Heart left ventricle (tissue), 16 donors: Measurements from ENCODE around the gene ZBTB7C. TPM values are rescaled to one million over a fixed set of nuclear protein-coding genes. Genes with fewer than 3 reads are reported as not detected.

ENCODE experiments used
- ATAC-seq, 4 donors: fragments of 200-7000 bp; cut with Tn5 transposase; one replicate each; pipeline ENCODE4 v1.9.1; 2020 to 2022; ENCODE audit warnings: moderate library complexity in 4 of 4, mild to moderate bottlenecking in 3 of 4, moderate number of reproducible peaks in 1 of 4
- DNase-seq, 5 donors: peaks; one replicate each; pipeline ENCODE4 v3.0.0-alpha.2; 2020
- H3K27ac ChIP-seq, 12 donors: fragments of 200-600 bp; sonication (generic) in 4 of 12; one replicate each; pipeline versions ENCODE4 v1.5.0 to v1.8.0; 2016 to 2022; ENCODE audit warnings: mild to moderate bottlenecking in 2 of 12
- H3K27me3 ChIP-seq, 9 donors: fragments of 200-600 bp; sonication (generic) in 2 of 9; one replicate each; pipeline versions ENCODE4 v1.5.1 to v1.8.0; 2016 to 2022; ENCODE audit warnings: mild to moderate bottlenecking in 3 of 9
- H3K36me3 ChIP-seq, 9 donors: fragments of 200-600 bp; sonication (generic) in 2 of 9; one replicate each; pipeline versions ENCODE4 v1.5.0 to v1.8.0; 2018 to 2022; ENCODE audit warnings: mild to moderate bottlenecking in 2 of 9
- H3K4me1 ChIP-seq, 12 donors: fragments of 200-600 bp; sonication (generic) in 4 of 12; one replicate each; pipeline versions ENCODE4 v1.5.0 to v1.8.0; 2016 to 2022; ENCODE audit warnings: mild to moderate bottlenecking in 3 of 12
- H3K4me3 ChIP-seq, 12 donors: fragments of 200-600 bp; sonication (generic) in 4 of 12; one replicate each; pipeline versions ENCODE4 v1.5.0 to v1.8.0; 2017 to 2022; ENCODE audit warnings: mild to moderate bottlenecking in 9 of 12, moderate library complexity in 4 of 12
- H3K9me3 ChIP-seq, 12 donors: fragments of 200-600 bp; sonication (generic) in 4 of 12; one replicate each; pipeline versions ENCODE4 v1.5.0 to v1.8.0; 2016 to 2022; ENCODE audit warnings: mild to moderate bottlenecking in 1 of 12
- CTCF ChIP-seq, 12 donors: fragments of 200-600 bp; sonication (generic) in 4 of 12; IDR thresholded peaks; one replicate each; pipeline versions ENCODE4 v1.5.0 to v1.8.0; 2018 to 2022; ENCODE audit warnings: antibody characterized with exemption in 12 of 12, mild to moderate bottlenecking in 5 of 12
- POLR2A ChIP-seq, 2 donors: fragments of 450-650 bp; IDR thresholded peaks; one replicate each; pipeline ENCODE4 v1.6.1; 2017; ENCODE audit warnings: antibody characterized with exemption in 2 of 2, mild to moderate bottlenecking in 2 of 2, moderate library complexity in 2 of 2
- WGBS, 4 donors: extraction: QIAGEN DNeasy Blood & Tissue Kit in 2 of 4; methylation state at CpG; one replicate each; pipeline versions ENCODE4 v1.1.5 to v1.1.7; 2013 to 2018; 5-methylcytosine and 5-hydroxymethylcytosine counted together
- intact Hi-C, 10 donors: fragments of 100-400 bp; cut with DNase I; formaldehyde crosslinking; loops; one replicate each; pipeline versions ENCODE4 v1.11.1 to v1.14.2; 2022
- polyA plus RNA-seq, 2 donors: library from polyadenylated mRNA; stranded (reverse); fragments of 200-250 nt; gene quantifications; one replicate each; pipeline ENCODE4 v1.2.3, GENCODE V29; 2013
- total RNA-seq, 9 donors: library from RNA; depleted of rRNA in 2 of 9; stranded (reverse); fragments of >200 nt in 2 of 9; fragmentation: NEBNext Ultra II Directional in 3 of 9; extraction: Animal tissue kit (Norgen Biotek cat#: 25700) in 3 of 9; gene quantifications; one replicate each; pipeline versions ENCODE4 v1.1.0 to v1.2.4, GENCODE V29; 2016 to 2023
- donor health status: ischemic (EF 13 %, LVEDD 7.1; RV severe dilation, severe dysfunction).
- donor health status: healthy with polysubstance abuse.
- donor health status: DM: no; HTN: yes; CAD: no.
- donor health status: DM: no; HTN: no; CAD: no.
- donor health status: ischemic (EF 25% LVEDD 6.9; RV normal size, moderate dysfunction).
- donor health status: ischemic (EF 25% LVEDD 5.7; RV mildly dilated, moderate dysfunction).
- donor health status: healthy.
- donor health status: DM: yes; HTN: yes; CAD: no.
- donor health status: ischemic (EF 35%, LVEDD 5.7; RV mildly dilated, moderate dysfunction).
- donor health status: nonischemic (EF 11% LVEDD 7.7; RV severe dilation, severe dysfunction).
- donor health status: DM: yes; HTN: yes; CAD: no.
- donor health status: PGD.
- donor health status: ischemic (EF 29% LVEDD 5.4; RV normal size, mild dysfunction).
- donor health status: nonischemic (EF 23%, LVEDD 6.1; RV moderate dilation, normal function).

ZBTB7C gene
- total and polyA plus RNA-seq, 11 donors = 0.68 to 7.5 (median 2.3) TPM

GRCh38 chr18:48186861-48187260 is 222.3 kb downstream of the ZBTB7C start:
- 90 to 93% (median 92%) methylated on average over 6 of the region's 6 CpGs for WGBS, 4 donors
- H3K9me3 ChIP-seq = no peaks in the 10 kb centered on the region
- intact Hi-C loops = loop anchor here in 1 of 10 donors (10.0 kb wide), 1 partner anchor 152 kb away; no protein-coding TSS in a partner anchor
- TF ChIP-seq CTCF (IDR thresholded peaks at IDR 0.05) (no peak), POLR2A (IDR thresholded peaks at IDR 0.05) (no peak)
- peaks cover 0 to 13% (median 0%) of the 10 kb centered on the region in 12 donors for H3K4me1 ChIP-seq
- no peak overlapping the region for H3K4me3 ChIP-seq
- ATAC-seq (no peak), DNase-seq (no peak)
- H3K36me3 ChIP-seq = no peaks in the 10 kb centered on the region
- no peaks in the 10 kb centered on the region for H3K27me3 ChIP-seq
- no peak overlapping the region for H3K27ac ChIP-seq

GRCh38 chr18:48186131-48186766 is 222.9 kb downstream of the ZBTB7C start:
- peak overlapping the region in 1 of 12 donors; percentile 28 for H3K27ac ChIP-seq
- peak in 1 of 5 donors; percentile 60 for DNase-seq
- peaks cover 0 to 13% (median 0%) of the 10 kb centered on the region in 12 donors for H3K4me1 ChIP-seq
- no peaks in the 10 kb centered on the region for H3K27me3 ChIP-seq
- H3K9me3 ChIP-seq = no peaks in the 10 kb centered on the region
- peak in 3 of 4 donors; percentile 20 to 73 (median 64) for ATAC-seq
- intact Hi-C loops = loop anchor here in 1 of 10 donors (10.0 kb wide), 1 partner anchor 151 kb away; no protein-coding TSS in a partner anchor
- no peaks in the 10 kb centered on the region for H3K36me3 ChIP-seq
- no peak overlapping the region for H3K4me3 ChIP-seq
- 51 to 61% (median 54%) methylated on average over 20 of the region's 20 CpGs for WGBS, 4 donors
- TF ChIP-seq CTCF (IDR thresholded peaks at IDR 0.05) = no peak
- no peak for TF ChIP-seq POLR2A (IDR thresholded peaks at IDR 0.05)

- DNase-seq = no peak
- Histone ChIP-seq H3K27me3 (no peaks in the 10 kb centered on the region), H3K27ac (no peak overlapping the region), H3K4me1 (peaks cover 0 to 13% (median 0%) of the 10 kb centered on the region in 12 donors), H3K4me3 (no peak overlapping the region), H3K9me3 (no peaks in the 10 kb centered on the region), H3K36me3 (no peaks in the 10 kb centered on the region)
- ATAC-seq = no peak
- WGBS, 4 donors = 86 to 94% (median 91%) methylated on average over 6 of the region's 6 CpGs
- intact Hi-C loops = loop anchor here in 1 of 10 donors (10.0 kb wide), 1 partner anchor 149 kb away; no protein-coding TSS in a partner anchor
- TF ChIP-seq POLR2A (IDR thresholded peaks at IDR 0.05) = no peak
- TF ChIP-seq CTCF (IDR thresholded peaks at IDR 0.05) = no peak
Observed at GRCh38 chr18:48184118-48184517, 225.1 kb downstream of the ZBTB7C start.

GRCh38 chr18:48183613-48184012 is 225.6 kb downstream of the ZBTB7C start:
- TF ChIP-seq POLR2A (IDR thresholded peaks at IDR 0.05) = no peak
- TF ChIP-seq CTCF (IDR thresholded peaks at IDR 0.05) = no peak
- Histone ChIP-seq H3K27ac (no peak overlapping the region), H3K9me3 (no peaks in the 10 kb centered on the region), H3K4me1 (peaks cover 0 to 13% (median 0%) of the 10 kb centered on the region in 12 donors), H3K4me3 (no peak overlapping the region), H3K27me3 (no peaks in the 10 kb centered on the region), H3K36me3 (no peaks in the 10 kb centered on the region)
- no peak for DNase-seq
- 72 to 97% (median 86%) methylated on average over 2 of the region's 2 CpGs for WGBS, 4 donors
- ATAC-seq = no peak
- intact Hi-C loops = loop anchor here in 1 of 10 donors (10.0 kb wide), 1 partner anchor 149 kb away; no protein-coding TSS in a partner anchor
